HG02759 (cell line): ENCODE results near the gene SLC25A51.
"Not testable (repeated sequence)": the region's sequence is repeated elsewhere in the genome, so short reads cannot be mapped to it uniquely, and the experiment has no call there.

Experiments used
- ATAC-seq: cut with Tn5 transposase; IDR thresholded peaks from one replicate; pipeline ENCODE4 v1.9.1; 2021; ENCODE audit warnings: mild to moderate bottlenecking, moderate library complexity; ENCODE audit not compliant: unreplicated experiment

SLC25A51 gene

GRCh38 chr9:37920471-37921167, 16.7 kb upstream of the SLC25A51 start:
- peak; percentile 69 for ATAC-seq

GRCh38 chr9:37919956-37920335, 16.0 kb upstream of the SLC25A51 start:
- ATAC-seq: no peak

GRCh38 chr9:37919246-37919955, 15.5 kb upstream of the SLC25A51 start:
- ATAC-seq: no peak

DNA sequence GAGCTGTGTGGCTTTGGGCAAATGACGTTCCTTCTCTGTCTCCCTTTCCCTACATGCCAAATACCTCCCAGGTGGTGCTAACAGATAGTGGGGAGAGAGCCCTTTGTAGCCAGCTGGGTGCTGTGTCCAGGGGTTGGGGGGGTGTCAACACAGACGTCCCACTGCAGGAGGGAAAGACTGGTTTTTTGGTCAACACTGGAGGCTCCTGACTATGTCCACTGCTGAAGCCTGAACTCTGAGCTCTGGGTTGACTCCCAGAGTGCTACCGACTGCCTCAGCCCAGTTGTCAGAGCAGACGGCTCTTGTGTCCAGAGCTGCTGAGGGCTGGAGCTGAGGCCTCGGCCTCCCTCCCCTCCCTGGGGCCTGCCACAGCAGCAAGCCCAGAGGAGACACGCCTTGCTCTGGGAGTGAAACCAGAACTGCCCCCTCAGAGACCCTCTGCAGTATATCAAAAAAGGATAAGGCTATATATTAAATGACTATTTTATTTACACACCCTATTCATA, 14.8 kb upstream of the SLC25A51 start:
- no peak for ATAC-seq

DNA sequence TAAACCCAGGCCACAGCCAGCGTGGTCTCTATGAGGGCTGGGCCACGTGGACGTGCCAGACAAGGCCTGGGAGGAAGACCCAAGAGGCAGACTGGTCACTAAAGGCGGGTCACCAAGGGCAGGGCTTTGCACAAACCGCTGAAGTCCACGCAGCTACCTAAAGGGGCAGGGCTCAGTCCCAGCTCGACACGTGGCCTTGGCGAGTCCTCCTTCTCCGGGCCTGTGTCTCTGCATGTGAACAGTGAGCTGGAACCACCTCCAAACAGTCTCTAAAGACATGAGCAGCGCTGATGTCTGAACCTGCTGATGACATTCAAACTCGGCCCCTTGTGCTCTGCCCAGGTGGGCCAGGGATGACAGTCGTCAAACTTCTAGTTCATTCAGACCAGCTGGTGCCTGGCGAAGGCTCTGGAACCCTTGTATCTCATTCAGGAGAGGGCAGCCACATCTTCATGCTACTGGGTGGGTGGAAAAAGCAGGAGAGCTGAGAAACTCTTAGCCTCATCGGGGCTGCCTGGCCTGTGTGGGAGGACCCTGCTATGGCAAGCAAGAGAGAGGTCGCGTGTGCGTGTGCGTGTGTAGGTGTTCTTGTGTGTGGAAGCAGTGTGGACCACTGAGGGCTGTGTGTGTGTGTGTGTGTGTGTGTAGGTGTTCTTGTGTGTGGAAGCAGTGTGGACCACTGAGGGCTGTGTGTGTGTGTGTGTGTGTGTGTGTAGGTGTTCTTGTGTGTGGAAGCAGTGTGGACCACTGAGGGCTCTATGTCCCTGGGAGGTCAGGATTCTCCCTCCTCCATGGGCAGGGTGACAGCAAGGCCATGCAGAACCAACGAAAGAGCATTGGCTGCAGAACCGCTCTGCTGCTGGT, 14.1 kb upstream of the SLC25A51 start:
- no peak for ATAC-seq

DNA sequence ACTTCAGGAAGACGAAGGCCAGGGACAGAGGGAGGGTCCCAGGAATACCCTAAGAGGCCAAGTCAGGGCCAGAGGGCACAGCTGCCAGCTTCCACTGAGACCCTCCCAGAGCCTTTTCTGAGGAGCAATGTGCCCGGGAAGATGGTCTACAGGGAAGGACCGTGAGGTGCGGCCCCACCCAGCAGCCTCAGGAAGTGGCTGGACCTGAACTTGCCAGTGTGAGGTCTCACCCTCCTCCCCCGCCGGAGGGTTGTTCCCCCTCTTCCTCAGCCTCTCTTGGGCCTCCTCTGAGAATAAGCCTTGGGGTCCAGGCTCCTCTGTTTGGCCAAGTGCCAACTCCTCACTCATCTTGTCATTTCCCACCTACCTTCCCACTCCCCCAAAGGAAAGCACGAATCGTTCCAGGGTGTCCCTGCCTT, 13.4 kb upstream of the SLC25A51 start:
- no peak for ATAC-seq

- no peak for ATAC-seq
Measured at GRCh38 chr9:37916471-37917312, 12.8 kb upstream of the SLC25A51 start.

GRCh38 chr9:37915911-37916470, 12.1 kb upstream of the SLC25A51 start:
- ATAC-seq: no peak

DNA sequence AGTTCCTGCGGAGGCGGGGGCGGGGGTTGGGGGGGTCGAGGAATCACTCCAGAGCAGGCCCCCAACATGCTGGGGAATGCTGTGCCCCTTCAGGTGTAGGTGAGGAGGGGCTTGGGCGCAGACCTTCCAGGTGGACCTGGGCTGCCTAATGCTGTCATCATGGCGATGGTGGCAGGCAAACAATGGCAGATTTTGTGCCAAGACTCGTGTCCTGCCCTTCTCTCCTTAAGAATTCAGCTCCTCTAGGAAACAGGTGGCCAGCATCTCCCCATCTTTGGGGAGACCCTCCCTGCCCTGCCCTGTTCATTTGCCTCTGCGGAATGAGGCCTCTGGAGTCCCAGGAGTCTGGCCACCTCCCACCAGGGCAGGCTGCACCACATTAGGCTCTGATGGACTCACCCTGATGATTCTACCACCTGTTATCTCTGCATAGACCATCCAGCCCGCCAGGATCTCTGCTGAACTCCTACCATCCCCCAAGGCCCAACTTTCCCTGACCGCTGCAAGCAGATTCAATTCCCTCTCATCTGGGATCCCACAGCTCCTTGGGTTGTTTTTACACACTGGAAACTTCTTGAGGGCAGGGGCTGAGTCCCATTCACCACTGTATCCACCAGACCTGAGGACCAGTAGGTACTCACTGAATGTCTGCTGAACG, 10.9 kb upstream of the SLC25A51 start:
- no peak for ATAC-seq

DNA sequence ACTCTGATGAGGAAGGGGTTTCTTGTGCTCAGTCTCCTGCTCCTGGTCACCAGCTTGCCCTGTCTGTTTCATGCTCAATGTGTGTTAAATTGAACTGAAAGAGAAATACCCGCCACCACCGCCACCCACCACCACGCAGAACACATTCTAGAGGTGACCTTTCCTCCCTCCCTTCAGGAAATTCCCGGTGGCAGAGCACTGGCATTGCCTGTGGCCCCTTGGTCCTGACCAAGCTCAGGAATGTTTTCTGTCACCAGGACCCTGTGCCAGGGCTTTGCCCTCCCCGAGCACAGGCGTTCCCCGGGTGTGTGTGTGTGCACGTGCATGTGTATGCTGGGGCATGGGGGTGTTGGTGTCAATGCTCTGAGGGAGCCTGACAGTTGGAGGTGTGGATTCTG, 10.2 kb upstream of the SLC25A51 start:
- ATAC-seq: no peak

- peak; percentile 83 for ATAC-seq
Measured at GRCh38 chr9:37913480-37914153, 9.7 kb upstream of the SLC25A51 start.

GRCh38 chr9:37911271-37911681, 7.3 kb upstream of the SLC25A51 start:
- ATAC-seq: no peak

DNA sequence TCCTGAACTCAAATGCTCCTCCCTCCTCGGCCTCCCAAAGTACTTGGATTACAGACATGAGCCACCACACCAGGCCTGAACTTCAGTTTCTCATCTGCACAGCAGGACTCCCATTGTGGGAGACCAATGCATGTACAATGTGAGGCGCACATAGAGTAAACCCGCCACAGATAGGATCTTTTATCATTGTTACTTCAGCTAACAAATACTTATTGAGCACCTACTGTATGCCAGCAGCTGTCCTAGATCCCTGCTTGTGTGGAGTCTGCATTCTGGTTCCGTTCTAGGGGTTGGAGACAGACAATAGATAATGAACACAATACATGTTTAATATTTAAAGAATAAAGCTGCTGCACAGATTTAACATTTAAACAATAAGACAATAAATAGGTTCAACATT, 6.3 kb upstream of the SLC25A51 start:
- no peak for ATAC-seq

- not testable (repeated sequence) for ATAC-seq
Measured at GRCh38 chr9:37909836-37910235, 5.9 kb upstream of the SLC25A51 start.

GRCh38 chr9:37909326-37909725, 5.4 kb upstream of the SLC25A51 start:
- ATAC-seq: no peak

DNA sequence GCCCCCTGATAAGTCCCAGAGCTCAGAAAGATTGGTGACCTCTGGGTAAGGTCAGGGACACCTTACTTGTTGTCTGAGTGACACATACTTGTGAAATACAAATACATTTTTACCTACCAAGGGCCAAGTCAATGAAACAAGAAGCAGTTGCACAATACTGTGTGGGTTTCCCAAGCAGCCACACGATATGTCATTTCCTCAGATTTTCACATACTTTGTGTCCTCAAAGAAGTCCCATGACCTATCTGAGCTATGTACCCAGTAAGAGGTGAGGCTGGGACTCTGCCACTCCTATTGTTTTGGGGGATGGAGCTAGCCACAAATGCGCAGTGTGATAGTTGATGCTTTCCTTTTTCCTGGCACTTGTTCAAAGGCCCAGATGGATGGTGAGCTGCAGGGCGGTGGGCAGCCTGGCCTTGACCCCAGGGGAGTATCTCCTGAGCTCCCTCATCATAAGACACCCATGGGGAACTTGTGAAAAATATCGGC, 4.8 kb upstream of the SLC25A51 start:
- ATAC-seq: no peak

GRCh38 chr9:37908283-37908682, 4.4 kb upstream of the SLC25A51 start:
- no peak for ATAC-seq

DNA sequence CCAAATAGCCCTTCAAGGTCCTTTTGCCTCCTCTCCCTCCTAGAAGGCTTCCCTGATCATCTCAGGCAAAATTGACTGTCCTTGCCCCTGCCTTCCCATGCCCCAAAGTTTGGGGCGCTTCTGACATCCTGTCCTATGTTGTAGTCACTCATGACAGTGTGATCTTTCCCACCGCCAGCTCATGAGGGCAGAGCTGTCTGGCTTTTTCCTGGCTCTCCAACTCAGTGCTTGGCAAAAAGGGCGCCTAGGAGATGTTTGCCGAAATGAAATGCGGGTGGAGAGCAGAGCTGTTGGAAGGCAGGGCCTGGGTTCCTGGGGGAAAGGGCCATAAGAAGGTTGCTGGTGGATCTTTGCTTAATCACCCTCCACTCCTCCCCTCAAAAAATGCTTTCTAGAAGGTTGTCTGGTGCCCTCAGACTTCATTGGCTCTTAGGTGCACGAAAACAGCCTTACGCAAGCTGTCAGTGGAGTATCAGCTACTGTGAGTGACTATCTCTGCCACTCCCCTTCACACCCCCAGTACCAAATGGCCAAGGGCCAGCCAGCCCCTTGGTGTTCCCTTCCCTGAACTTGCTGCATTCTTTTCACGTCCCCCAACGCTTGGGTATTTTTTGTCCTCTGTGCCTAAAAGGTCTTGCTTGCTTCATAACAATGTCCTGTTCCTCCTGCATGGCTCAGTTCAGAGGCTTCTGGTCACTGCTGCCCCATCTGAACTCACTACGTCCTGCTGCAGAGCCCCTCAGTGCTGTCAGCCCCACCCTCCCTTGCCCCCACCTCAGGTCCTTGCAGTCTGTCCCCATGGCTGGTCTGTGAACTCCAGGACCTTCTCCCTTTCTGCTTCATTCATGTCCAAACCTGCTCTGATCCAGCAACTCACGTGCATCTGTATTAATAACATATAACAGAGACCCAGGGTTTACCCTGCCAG, 2.6 kb upstream of the SLC25A51 start:
- ATAC-seq: no peak
